CD4-positive, alpha-beta T cell (primary cell): ENCODE results near the gene RESP18. TPM values are rescaled to one million over a fixed set of nuclear protein-coding genes. Genes with fewer than 3 reads are reported as not detected.

Experiments used
- ATAC-seq: fragments of 200-7000 bp; cut with Tn5 transposase; one replicate; pipeline ENCODE4 v1.10.0; 2022; ENCODE audit warnings: mild to moderate bottlenecking; ENCODE audit not compliant: poor library complexity
- CTCF ChIA-PET: fragments of 350-600 bp; sonication (Branson Sonifier 250); formaldehyde crosslinking; loops from one replicate; lab custom pipeline; 2021; ENCODE audit warnings: antibody characterized with exemption, inconsistent platforms; lab: Charles Lee
- POLR2A ChIA-PET: fragments of 350-600 bp; sonication (Branson Sonifier 250); formaldehyde crosslinking; loops from one replicate; lab custom pipeline; 2021; ENCODE audit warnings: antibody characterized with exemption, inconsistent platforms; lab: Charles Lee
- DNase-seq, 14 experiments: peaks; one replicate each; pipeline ENCODE4 v3.0.0-alpha.2; 2013 to 2020; ENCODE audit warnings: mixed read lengths in 2 of 14
- H3K27ac ChIP-seq, 2 donors: one replicate each; pipeline versions ENCODE4 v1.5.1 to v1.7.0; 2013; ENCODE audit warnings: low read length in 2 of 2, low read depth in 1 of 2, mild to moderate bottlenecking in 1 of 2
- H3K27me3 ChIP-seq, 2 experiments: 1 replicate in 1 of 2; 2 replicates in 1 of 2; pipeline versions ENCODE4 v1.6.1 to v1.7.0; 2013; ENCODE audit warnings: low read length in 2 of 2, control low read depth in 1 of 2, mild to moderate bottlenecking in 1 of 2, moderate library complexity in 1 of 2; ENCODE audit not compliant: insufficient read depth in 2 of 2, control insufficient read depth in 1 of 2
- H3K36me3 ChIP-seq: one replicate; pipeline ENCODE4 v1.6.1; 2013; ENCODE audit warnings: low read length, control low read depth; ENCODE audit not compliant: insufficient read depth
- H3K4me1 ChIP-seq: one replicate; pipeline ENCODE4 v1.6.1; 2013; ENCODE audit warnings: low read length, control low read depth; ENCODE audit not compliant: insufficient read depth
- H3K4me3 ChIP-seq: one replicate; pipeline ENCODE4 v1.5.1; 2013; ENCODE audit warnings: mild to moderate bottlenecking, low read length, moderate library complexity
- H3K9me3 ChIP-seq, 2 experiments: 1 replicate in 1 of 2; 2 replicates in 1 of 2; pipeline versions ENCODE4 v1.6.1 to v1.7.0; 2013; ENCODE audit warnings: low read length in 2 of 2, mild to moderate bottlenecking in 2 of 2, control low read depth in 1 of 2, moderate library complexity in 1 of 2; ENCODE audit not compliant: control insufficient read depth in 1 of 2, insufficient read depth in 1 of 2
- H3K27ac Mint-ChIP-seq: one replicate; pipeline ENCODE4 v1.8.0; 2020; ENCODE audit warnings: mixed read lengths
- H3K27me3 Mint-ChIP-seq: one replicate; pipeline ENCODE4 v1.8.0; 2021; ENCODE audit warnings: mixed read lengths
- H3K36me3 Mint-ChIP-seq: one replicate; pipeline ENCODE4 v1.8.0; 2021; ENCODE audit warnings: low read depth, mixed read lengths
- H3K4me1 Mint-ChIP-seq: one replicate; pipeline ENCODE4 v1.8.0; 2021; ENCODE audit warnings: low read depth, mixed read lengths
- H3K4me3 Mint-ChIP-seq: one replicate; pipeline ENCODE4 v1.8.0; 2020; ENCODE audit warnings: mild to moderate bottlenecking, mixed read lengths
- H3K9me3 Mint-ChIP-seq: one replicate; pipeline ENCODE4 v1.8.0; 2020; ENCODE audit warnings: mixed read lengths
- CTCF ChIP-seq: fragments of 200-600 bp; IDR thresholded peaks from one replicate; pipeline ENCODE4 v1.8.0; 2022; ENCODE audit warnings: antibody characterized with exemption, mild to moderate bottlenecking
- intact Hi-C, 2 experiments: fragments of 100-400 bp; cut with DNase I in 1 of 2; cut with micrococcal nuclease in 1 of 2; formaldehyde crosslinking; loops; one replicate each; pipeline versions ENCODE4 v1.15.1 to v1.9.0; 2023 to 2025; cut with DNase I, micrococcal nuclease
- microRNA-seq: library from miRNA; unstranded; fragments of <30 nt; microRNA quantifications from one replicate; pipeline ENCODE4 v1.2.0, GENCODE V29; 2021; ENCODE audit warnings: borderline microRNAs expressed, borderline replicate concordance
- total RNA-seq, 174 experiments: library from RNA in 2 of 174; stranded (reverse) in 2 of 174; gene quantifications; one replicate each; pipeline ENCODE4 v1.2.3 and lab custom pipeline; 2021 to 2026

RESP18 gene
- total RNA-seq, 2 experiments from 2014 or later: not detected

- ATAC-seq: no peak
- peaks cover 43% of the 10 kb centered on the region for H3K4me1 ChIP-seq
- peak; percentile 98 for TF ChIP-seq CTCF
- no peaks in the 10 kb centered on the region for H3K9me3 Mint-ChIP-seq
- peaks cover 27% of the 10 kb centered on the region for H3K36me3 ChIP-seq
- H3K27ac Mint-ChIP-seq: peak overlapping the region; percentile 98
- no peaks in the 10 kb centered on the region for H3K27me3 ChIP-seq
- peaks cover 43% of the 10 kb centered on the region for H3K4me1 Mint-ChIP-seq
- no peaks in the 10 kb centered on the region for H3K9me3 ChIP-seq
- ChIA-PET POLR2A (interaction anchor here (1.0 to 7.5 kb wide), 12 partner anchors 17 to 101 kb away, joined by 3 to 202 read pairs (median 13); partner anchors contain the start of genes ABCB6, ANKZF1, ATG9A and CNPPD1), CTCF (interaction anchor here (0.7 to 12.0 kb wide), 16 partner anchors 10 to 117 kb away, joined by 3 to 190 read pairs (median 4); partner anchors contain the start of genes ANKZF1, ATG9A, DNPEP and NHEJ1)
- intact Hi-C loops: loop anchor here (1.0 to 5.0 kb wide), 7 partner anchors 20 to 109 kb away; partner anchors contain the start of genes DNPEP (in 2 of the 2), CNPPD1 (in 1 of the 2) and RETREG2 (in 1 of the 2)
- peak overlapping the region; percentile 84 to 97 for H3K27ac ChIP-seq
- DNase-seq: peak; percentile 60 to 87 (median 71)
- H3K27me3 Mint-ChIP-seq: no peaks in the 10 kb centered on the region
- peaks cover 36% of the 10 kb centered on the region for H3K36me3 Mint-ChIP-seq
- peak overlapping the region; percentile 97 for H3K4me3 Mint-ChIP-seq
- peak overlapping the region; percentile 29 for H3K4me3 ChIP-seq
These were observed 54.6 kb downstream of the RESP18 start for GRCh38 chr2:219277703-219278654.

Small RNAs within 50 kb of the gene (microRNA-seq; reads per million reads assigned to microRNA genes)
- not detected for gene MIR153-1

Other genes starting within 250 kb of the RESP18 start
- 1 to 10 TPM; 7.2 to 8.5 TPM for gene NHEJ1, start 171.9 kb downstream of the RESP18 start, total RNA-seq
- gene SLC23A3, start 162.7 kb downstream of the RESP18 start, total RNA-seq: under 1 TPM; 0.36 to 0.96 TPM
- gene CNPPD1, start 155.8 kb downstream of the RESP18 start, total RNA-seq: 10 to 100 TPM; 42.3 to 43.4 TPM
- 10 to 100 TPM; 82.3 to 83.2 TPM for gene RETREG2, start 154.5 kb downstream of the RESP18 start, total RNA-seq
- 10 to 100 TPM; 65.9 to 67.4 TPM for gene ZFAND2B, start 126.0 kb downstream of the RESP18 start, total RNA-seq
- gene ABCB6, start 113.8 kb downstream of the RESP18 start, total RNA-seq: 1 to 10 TPM; 2.6 to 3.1 TPM
- 100 to 1,000 TPM; 105 to 106 TPM for gene ATG9A, start 103.1 kb downstream of the RESP18 start, total RNA-seq
- 100 to 1,000 TPM; 128 to 135 TPM for gene ANKZF1, start 102.9 kb downstream of the RESP18 start, total RNA-seq
- gene GLB1L, start 87.3 kb downstream of the RESP18 start, total RNA-seq: 1 to 10 TPM; 2.4 to 3.0 TPM
- gene STK16, start 87.3 kb downstream of the RESP18 start, total RNA-seq: 10 to 100 TPM; 11.2 to 14.1 TPM
- not detected for gene TUBA4B, start 79.5 kb downstream of the RESP18 start, total RNA-seq
- 100 to 1,000 TPM; 183 to 185 TPM for gene TUBA4A, start 78.8 kb downstream of the RESP18 start, total RNA-seq
- 100 to 1,000 TPM; 151 to 161 TPM for gene DNAJB2, start 53.4 kb downstream of the RESP18 start, total RNA-seq
- not detected for gene PTPRN, start 23.3 kb downstream of the RESP18 start, total RNA-seq
- gene DNPEP, start 55.2 kb upstream of the RESP18 start, total RNA-seq: 10 to 100 TPM; 99.0 to 99.9 TPM
- not detected for gene DES, start 85.6 kb upstream of the RESP18 start, total RNA-seq
- 10 to 100 TPM; 15.3 to 17.7 TPM for gene SPEG, start 102.1 kb upstream of the RESP18 start, total RNA-seq
- gene GMPPA, start 166.1 kb upstream of the RESP18 start, total RNA-seq: 10 to 100 TPM; 13.3 to 14.4 TPM
- gene ASIC4, start 181.7 kb upstream of the RESP18 start, total RNA-seq: under 1 TPM; 0.08 to 0.17 TPM
- gene CHPF, start 211.1 kb upstream of the RESP18 start, total RNA-seq: 1 to 10 TPM; 6.5 to 7.1 TPM
- gene TMEM198, start 211.3 kb upstream of the RESP18 start, total RNA-seq: under 1 TPM; 0.47 to 0.91 TPM
- gene OBSL1, start 238.8 kb upstream of the RESP18 start, total RNA-seq: under 1 TPM; 0.31 to 0.49 TPM
- not detected for gene INHA, start 239.6 kb upstream of the RESP18 start, total RNA-seq